GM21360 (cell line): Measurements from ENCODE around the gene CFI.
A peak's percentile ranks its signal among the peaks of the same experiment; 100 is the strongest.

ENCODE experiments used
- ATAC-seq: cut with Tn5 transposase; IDR thresholded peaks from one replicate; pipeline ENCODE4 v1.9.1; 2021; ENCODE audit warnings: mild to moderate bottlenecking, moderate library complexity; ENCODE audit not compliant: unreplicated experiment

CFI gene

GRCh38 chr4:109801895-109802319, at the start of gene CFI:
TSS of gene CFI (minus strand) at chr4:109801999. CDS start at chr4:109801971, 28 bp downstream.
- ATAC-seq = no peak

GRCh38 chr4:109850601-109851000, 48.8 kb upstream of the CFI start:
- ATAC-seq = no peak

- no peak for ATAC-seq
These were observed 46.7 kb upstream of the CFI start for GRCh38 chr4:109848501-109848900.

GRCh38 chr4:109847896-109848442, 46.2 kb upstream of the CFI start, which contains the start of gene LRIT3:
TSS of gene LRIT3 (plus strand) at chr4:109848107. CDS start at chr4:109848202, 95 bp downstream.
- ATAC-seq = no peak

- no peak for ATAC-seq
These were observed 44.7 kb upstream of the CFI start for GRCh38 chr4:109846395-109847098.

- ATAC-seq = no peak
These were observed 35.2 kb upstream of the CFI start for GRCh38 chr4:109836985-109837384.

- no peak for ATAC-seq
These were observed 32.0 kb upstream of the CFI start for GRCh38 chr4:109833756-109834155.

- ATAC-seq = no peak
These were observed 25.9 kb upstream of the CFI start, which contains the start of gene RRH for GRCh38 chr4:109827672-109828071. TSS of gene RRH (plus strand) at chr4:109827972. CDS start at chr4:109828028, 56 bp downstream.

- ATAC-seq = peak; percentile 55
These were observed 24.9 kb upstream of the CFI start for GRCh38 chr4:109826719-109827118.

- ATAC-seq = no peak
These were observed 19.4 kb upstream of the CFI start for GRCh38 chr4:109821185-109821584.

- no peak for ATAC-seq
These were observed 18.8 kb upstream of the CFI start for GRCh38 chr4:109820563-109820962.

- ATAC-seq = no peak
These were observed 16.5 kb upstream of the CFI start for GRCh38 chr4:109818268-109818667.

GRCh38 chr4:109816894-109817293, 15.1 kb upstream of the CFI start:
- no peak for ATAC-seq

GRCh38 chr4:109816082-109816442, 14.3 kb upstream of the CFI start:
- ATAC-seq = no peak

GRCh38 chr4:109815151-109816081, 13.6 kb upstream of the CFI start, which contains the start of gene GAR1:
TSS of gene GAR1 (plus strand) at chr4:109815762. CDS start at chr4:109816165, 403 bp downstream.
- ATAC-seq = peak; percentile 99

- no peak for ATAC-seq
These were observed 9.9 kb upstream of the CFI start for GRCh38 chr4:109811707-109812106.

- no peak for ATAC-seq
These were observed 9.0 kb upstream of the CFI start for GRCh38 chr4:109810552-109811387.

GRCh38 chr4:109809655-109810054, 7.9 kb upstream of the CFI start:
- no peak for ATAC-seq

- ATAC-seq = peak; percentile 74
These were observed 2.2 kb upstream of the CFI start for GRCh38 chr4:109803924-109804571.
